Measurements from ENCODE around the gene SNX20. TPM values are rescaled to one million over a fixed set of nuclear protein-coding genes. Genes with fewer than 3 reads are reported as not detected.
A peak's percentile ranks its signal among the peaks of the same experiment; 100 is the strongest.

SNX20 gene
- total RNA-seq, 2 donors from 2014 or later: 53.9 to 96.9 TPM

DNA sequence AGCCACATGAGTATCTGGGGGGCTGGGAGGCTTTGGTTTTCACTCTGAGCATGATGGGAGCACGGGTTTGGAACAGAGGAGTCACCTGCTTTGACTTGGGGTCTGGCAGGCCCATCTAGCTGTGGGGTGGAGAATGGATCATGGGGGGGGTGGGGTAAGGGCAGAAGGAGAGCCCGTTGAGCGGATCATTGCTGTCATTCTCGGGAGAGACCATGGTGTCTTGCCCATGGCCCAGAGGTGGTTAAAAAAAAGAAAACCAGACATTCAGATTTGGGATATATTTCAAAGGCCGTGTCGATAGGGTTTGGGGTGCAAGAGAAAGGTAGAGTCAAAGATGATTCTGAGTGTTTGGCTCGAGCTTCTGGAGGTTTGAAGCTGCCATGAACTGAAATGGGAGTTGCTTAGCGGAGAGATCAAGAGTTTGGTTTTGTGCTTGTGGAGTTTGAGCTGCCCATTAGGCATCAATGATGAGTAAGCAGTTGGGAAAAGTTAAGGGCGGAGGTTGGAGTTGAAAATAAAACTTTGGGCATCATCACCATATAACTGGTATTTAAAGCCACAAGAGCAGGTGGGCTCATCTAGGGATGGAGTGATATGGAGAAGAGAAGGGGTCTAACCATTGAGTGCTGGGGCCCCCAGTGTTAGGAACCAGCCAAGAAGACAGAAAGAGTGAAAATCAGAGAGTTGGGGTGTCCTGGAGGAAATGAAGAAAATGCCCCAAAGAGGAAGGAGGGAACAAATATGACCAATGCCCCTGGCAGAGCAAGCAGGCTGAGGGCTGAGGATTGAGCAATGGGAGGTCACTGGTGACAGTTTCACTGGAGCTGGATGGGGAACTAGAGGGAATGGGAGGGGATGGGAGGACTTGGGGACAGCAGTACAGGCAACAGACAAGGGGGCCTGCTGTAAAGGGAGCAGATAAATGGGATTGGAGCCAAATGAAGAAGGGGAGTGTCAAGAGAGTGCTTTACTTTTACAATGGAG lies 14.2 kb upstream of the SNX20 start:
- no peaks in the 10 kb centered on the region for H3K27me3 Mint-ChIP-seq
- H3K4me3 Mint-ChIP-seq: peak overlapping the region; percentile 95
- H3K4me1 Mint-ChIP-seq: peaks cover 69% of the 10 kb centered on the region
- ATAC-seq (replicated peaks): no peak
- H3K27ac Mint-ChIP-seq: peak overlapping the region; percentile 98
- peaks cover 63% of the 10 kb centered on the region for H3K36me3 Mint-ChIP-seq (ENCODE audit: low read depth)
- H3K9me3 Mint-ChIP-seq: no peaks in the 10 kb centered on the region

DNA sequence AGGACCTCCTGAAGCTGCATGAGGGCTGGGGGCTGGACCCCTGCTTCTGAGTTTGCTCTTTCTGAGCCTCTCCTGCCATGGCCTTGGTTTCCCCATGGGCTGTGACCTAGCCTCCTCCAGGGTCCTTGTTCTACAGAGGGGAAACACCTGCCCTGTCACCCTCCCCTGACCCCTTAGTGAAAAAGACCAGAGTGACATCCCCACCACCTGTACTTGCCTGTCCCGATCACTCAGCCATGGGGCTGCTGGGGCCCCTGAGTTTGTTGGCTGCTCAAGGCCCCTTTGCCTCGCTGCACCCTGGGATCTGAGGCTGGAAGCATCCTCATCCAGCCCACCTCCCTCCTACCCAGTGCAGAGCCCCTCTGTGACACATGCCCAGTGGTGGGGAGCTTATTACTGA lies 13.1 kb upstream of the SNX20 start:
- H3K27me3 Mint-ChIP-seq: no peaks in the 10 kb centered on the region
- H3K9me3 Mint-ChIP-seq: no peaks in the 10 kb centered on the region
- peak overlapping the region; percentile 95 for H3K4me3 Mint-ChIP-seq
- H3K4me1 Mint-ChIP-seq: peaks cover 61% of the 10 kb centered on the region
- peaks cover 52% of the 10 kb centered on the region for H3K36me3 Mint-ChIP-seq (ENCODE audit: low read depth)
- H3K27ac Mint-ChIP-seq: peak overlapping the region; percentile 98
- no peak for ATAC-seq (replicated peaks)

DNA sequence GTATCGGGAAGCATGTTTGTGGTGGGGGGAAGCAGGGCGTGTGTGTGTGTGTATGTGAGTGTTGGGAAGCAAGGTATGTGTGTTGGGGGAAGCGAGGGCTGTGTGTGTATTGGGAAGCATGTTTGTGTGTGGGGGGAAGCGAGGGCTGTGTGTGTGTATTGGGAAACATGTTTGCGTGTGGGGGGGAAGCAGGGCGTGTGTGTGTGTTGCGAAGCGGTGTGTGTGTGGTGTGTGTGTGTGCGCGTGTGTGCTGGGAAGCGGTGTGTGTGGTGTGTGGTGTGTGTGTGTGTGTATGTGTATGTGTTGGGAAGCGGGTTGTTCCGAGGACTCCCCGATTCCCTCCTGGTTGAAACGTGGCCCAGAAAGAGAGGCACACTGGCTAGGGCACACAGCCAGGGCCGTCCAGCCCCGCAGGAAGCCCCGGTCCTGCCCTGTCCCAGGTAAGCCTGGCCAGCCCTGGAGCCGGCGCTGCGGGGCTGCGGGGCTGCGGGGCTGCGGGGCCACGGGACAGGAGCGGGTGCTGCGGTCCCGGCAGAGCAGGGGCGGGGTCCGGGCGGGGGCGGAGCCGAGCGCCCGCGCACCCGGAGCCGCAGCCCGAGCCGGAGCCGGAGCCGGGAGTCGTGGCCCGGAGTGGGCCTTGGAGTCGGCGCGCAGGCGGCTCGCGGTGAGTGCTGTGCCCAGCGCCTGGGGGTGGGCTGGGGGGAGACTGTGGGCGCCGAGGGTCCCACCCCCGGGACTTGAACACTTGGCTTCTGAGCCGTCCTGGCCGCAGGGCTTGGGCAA lies 12.1 kb upstream of the SNX20 start, which contains the start of gene NOD2:
TSS of gene NOD2 (plus strand) at position 608 of the 783 bp plus-strand sequence. CDS start 5,890 bp downstream, outside the sequence.
- Mint-ChIP-seq H3K4me1 (peaks cover 64% of the 10 kb centered on the region), H3K27me3 (no peaks in the 10 kb centered on the region), H3K27ac (peak within 1 kb of the TSS; percentile 98), H3K4me3 (peak within 1 kb of the TSS; percentile 95), H3K36me3 (ENCODE audit: low read depth) (peaks cover 42% of the 10 kb centered on the region), H3K9me3 (no peaks in the 10 kb centered on the region)
- ATAC-seq (replicated peaks): peak; percentile 1

DNA sequence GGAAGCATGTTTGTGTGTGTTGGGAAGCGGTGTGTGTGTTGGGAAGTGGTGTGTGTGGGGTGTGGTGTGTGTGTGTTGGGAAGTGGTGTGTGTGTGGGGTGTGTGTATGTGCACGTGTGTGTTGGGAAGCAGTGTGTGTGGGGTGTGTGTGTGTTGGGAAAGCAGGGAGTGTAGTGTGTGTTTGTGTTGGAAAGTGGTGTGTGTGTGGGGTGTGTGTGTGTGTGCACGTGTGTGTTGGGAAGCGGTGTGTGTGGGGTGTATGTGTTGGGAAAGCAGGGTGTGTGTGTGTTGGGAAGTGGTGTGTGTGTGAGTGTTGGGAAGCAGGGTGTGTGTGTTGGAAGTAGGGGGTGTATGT lies 11.5 kb upstream of the SNX20 start:
- peak overlapping the region; percentile 68 for H3K27ac Mint-ChIP-seq
- H3K9me3 Mint-ChIP-seq: no peaks in the 10 kb centered on the region
- peak overlapping the region; percentile 64 for H3K4me3 Mint-ChIP-seq
- H3K27me3 Mint-ChIP-seq: no peaks in the 10 kb centered on the region
- H3K36me3 Mint-ChIP-seq (ENCODE audit: low read depth): peaks cover 36% of the 10 kb centered on the region
- H3K4me1 Mint-ChIP-seq: peaks cover 58% of the 10 kb centered on the region
- no peak for ATAC-seq (replicated peaks)

DNA sequence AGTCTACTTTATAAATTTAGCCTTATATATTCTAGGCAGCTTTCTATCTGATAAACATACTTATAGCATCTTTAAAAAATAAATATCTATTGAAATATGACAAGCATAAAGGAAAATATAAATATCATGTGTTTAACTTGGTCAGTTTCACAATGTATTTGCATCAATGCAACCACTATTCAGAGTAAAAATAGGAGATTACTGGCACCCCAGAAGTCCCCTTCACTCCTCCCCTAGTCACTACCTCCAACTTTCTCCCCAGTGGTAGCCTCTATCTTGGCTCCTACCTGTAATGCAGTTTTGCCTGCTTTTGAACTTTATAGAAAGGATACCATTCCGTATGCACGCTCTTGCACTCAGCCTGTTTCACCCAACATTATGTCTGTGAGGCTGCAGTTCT lies 9.1 kb upstream of the SNX20 start:
- H3K4me1 Mint-ChIP-seq: peaks cover 51% of the 10 kb centered on the region
- no peak for ATAC-seq (replicated peaks)
- peaks cover 13% of the 10 kb centered on the region for H3K36me3 Mint-ChIP-seq (ENCODE audit: low read depth)
- no peak overlapping the region for H3K4me3 Mint-ChIP-seq
- no peaks in the 10 kb centered on the region for H3K9me3 Mint-ChIP-seq
- no peak overlapping the region for H3K27ac Mint-ChIP-seq
- no peaks in the 10 kb centered on the region for H3K27me3 Mint-ChIP-seq

DNA sequence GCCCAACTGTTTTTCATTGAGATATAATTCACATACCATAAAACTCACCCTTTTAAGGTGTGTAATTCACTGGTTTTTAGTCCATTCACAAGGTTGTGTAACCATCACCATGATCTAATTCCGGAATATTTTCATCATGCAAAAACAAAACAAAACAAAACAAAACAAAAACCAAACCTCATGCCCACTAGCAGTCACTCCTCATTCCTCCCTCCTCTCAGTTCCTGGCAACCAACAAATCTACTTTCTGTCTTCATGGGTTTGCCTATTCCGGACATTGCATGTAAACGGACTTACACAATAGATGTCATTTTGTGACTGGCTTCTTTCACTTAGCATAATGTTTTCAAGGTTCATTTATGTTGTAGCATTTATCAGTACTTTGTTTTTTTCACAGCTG lies 7.8 kb upstream of the SNX20 start:
- Mint-ChIP-seq H3K4me1 (peaks cover 49% of the 10 kb centered on the region), H3K9me3 (no peaks in the 10 kb centered on the region), H3K27ac (no peak overlapping the region), H3K4me3 (no peak overlapping the region), H3K27me3 (no peaks in the 10 kb centered on the region), H3K36me3 (ENCODE audit: low read depth) (no peaks in the 10 kb centered on the region)
- ATAC-seq (replicated peaks): no peak

DNA sequence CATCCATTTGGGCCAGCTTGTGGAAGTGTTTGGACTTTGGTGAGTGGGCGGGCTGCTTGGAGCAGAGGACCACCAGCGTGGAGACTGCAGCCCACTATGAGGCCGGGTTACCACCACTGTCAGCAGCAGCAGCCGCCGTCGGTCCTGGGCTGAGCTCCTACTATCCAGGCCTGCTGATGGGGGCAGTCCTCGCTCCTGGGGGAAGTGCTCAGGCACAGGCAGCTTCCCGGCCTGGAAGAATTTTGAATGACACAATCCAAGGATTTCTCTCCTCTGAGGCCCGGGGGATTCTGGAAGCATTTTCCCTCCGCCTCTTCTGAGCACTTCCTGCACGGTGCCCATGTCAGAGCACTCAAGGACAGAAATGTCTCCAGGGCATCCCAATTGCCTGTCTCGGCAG lies 7.0 kb upstream of the SNX20 start:
- no peaks in the 10 kb centered on the region for H3K9me3 Mint-ChIP-seq
- no peak overlapping the region for H3K27ac Mint-ChIP-seq
- no peak for ATAC-seq (replicated peaks)
- no peaks in the 10 kb centered on the region for H3K36me3 Mint-ChIP-seq (ENCODE audit: low read depth)
- H3K4me1 Mint-ChIP-seq: peaks cover 56% of the 10 kb centered on the region
- H3K4me3 Mint-ChIP-seq: no peak overlapping the region
- H3K27me3 Mint-ChIP-seq: no peaks in the 10 kb centered on the region

DNA sequence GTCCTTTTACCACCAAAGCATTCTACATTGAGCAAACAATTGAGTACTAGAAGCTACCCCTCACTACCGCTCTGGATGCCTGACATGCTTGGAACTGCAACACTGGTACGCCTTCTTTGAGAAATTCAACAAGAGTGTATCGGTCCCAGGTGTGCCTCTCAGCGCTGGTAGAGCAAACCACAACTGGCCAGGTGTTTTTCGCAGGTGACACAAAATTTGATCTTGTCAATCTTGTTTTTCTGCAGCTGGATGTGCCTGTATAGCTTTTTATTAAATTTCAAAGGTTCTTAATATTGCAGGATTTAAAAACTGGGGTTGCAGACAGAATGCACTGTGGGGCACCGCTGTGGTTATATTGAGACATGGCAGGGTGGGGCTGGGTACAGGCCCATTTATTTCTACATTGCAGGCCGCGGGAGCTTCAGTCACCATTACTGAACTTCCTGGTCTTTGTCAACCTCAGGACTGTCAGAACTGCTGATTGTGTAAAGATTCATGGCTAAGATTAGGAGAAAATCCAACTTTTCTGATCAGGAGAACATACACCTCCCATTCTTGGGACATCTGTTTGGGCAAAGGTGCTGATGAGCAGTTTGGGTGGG lies 4.5 kb upstream of the SNX20 start:
- H3K4me1 Mint-ChIP-seq: peaks cover 47% of the 10 kb centered on the region
- H3K4me3 Mint-ChIP-seq: peak overlapping the region; percentile 77
- no peak for ATAC-seq (replicated peaks)

DNA sequence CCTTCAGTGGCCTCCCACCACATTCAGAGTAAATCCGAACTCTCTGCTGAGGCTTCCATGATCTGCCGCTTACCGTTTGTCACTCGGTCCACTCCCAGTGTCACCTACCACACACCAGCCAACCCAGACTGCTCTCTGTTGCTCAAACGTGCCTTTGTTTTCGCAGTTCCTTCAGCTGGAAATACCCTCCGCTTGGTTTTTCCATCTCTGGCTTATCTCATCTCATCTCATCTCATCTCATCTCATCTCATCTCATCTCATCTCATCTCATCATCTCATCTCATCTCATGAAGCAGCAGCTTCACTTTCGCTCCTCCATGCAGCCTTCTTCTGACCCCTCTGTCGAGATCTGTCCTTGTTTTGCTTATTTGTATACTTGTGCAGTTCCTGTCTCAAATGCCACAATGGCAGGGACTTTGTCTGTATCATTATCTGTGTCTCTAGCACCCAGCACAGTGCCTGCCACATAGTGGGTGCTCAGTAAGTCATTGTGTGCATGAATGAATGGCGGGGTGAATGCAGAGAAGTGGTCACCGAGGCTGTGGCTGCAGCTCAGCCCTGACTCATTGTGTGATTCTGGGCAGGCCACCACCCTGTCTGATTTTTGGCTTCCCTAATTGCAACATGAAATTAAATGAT lies 3.8 kb upstream of the SNX20 start:
- peak overlapping the region; percentile 86 for H3K27ac Mint-ChIP-seq
- ATAC-seq (replicated peaks): peak; percentile 72
- no peaks in the 10 kb centered on the region for H3K9me3 Mint-ChIP-seq
- peaks cover 45% of the 10 kb centered on the region for H3K4me1 Mint-ChIP-seq
- H3K27me3 Mint-ChIP-seq: no peaks in the 10 kb centered on the region
- peak overlapping the region; percentile 77 for H3K4me3 Mint-ChIP-seq
- peaks cover 12% of the 10 kb centered on the region for H3K36me3 Mint-ChIP-seq (ENCODE audit: low read depth)

More for the DNA sequence above, 4.5 kb upstream of the SNX20 start:
- Mint-ChIP-seq H3K27me3 (no peaks in the 10 kb centered on the region), H3K27ac (peak overlapping the region; percentile 86), H3K36me3 (ENCODE audit: low read depth) (peaks cover 6% of the 10 kb centered on the region), H3K9me3 (no peaks in the 10 kb centered on the region)

DNA sequence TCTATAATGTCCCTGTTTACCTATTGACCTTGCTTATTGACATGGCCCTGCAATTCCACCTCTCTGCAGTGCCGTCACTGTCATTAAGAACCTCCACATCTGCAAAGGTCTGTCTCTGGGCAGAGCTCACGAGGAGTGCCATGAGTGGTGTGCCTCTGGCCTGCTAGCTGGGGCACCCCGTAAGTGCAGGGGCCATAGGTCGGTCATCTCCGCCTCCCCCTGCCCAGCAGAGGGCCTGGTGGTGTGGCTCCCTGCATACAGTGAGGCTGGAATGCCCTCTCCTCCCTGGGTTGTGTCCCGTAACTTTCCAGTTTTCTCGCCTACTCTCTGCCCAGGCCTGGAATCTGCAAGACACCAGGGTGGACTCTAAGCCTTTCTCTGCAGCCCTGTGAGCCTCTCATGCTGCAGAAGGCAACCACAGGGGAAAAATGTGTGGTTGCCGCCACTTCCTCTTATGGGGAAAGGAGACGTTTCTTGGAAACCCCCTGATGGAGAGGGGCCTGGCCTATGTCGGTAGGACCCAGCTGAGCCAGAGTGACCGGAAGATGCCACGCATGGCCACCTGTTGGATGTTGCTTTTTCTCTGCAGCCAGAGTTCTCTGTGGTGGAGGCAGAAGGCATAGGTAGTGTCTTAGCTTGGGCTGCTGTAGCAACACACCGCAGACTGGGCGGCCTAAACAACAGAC lies 2.7 kb upstream of the SNX20 start:
- Mint-ChIP-seq H3K27ac (peak overlapping the region; percentile 86), H3K4me3 (peak overlapping the region; percentile 77), H3K4me1 (peaks cover 39% of the 10 kb centered on the region), H3K9me3 (no peaks in the 10 kb centered on the region), H3K27me3 (no peaks in the 10 kb centered on the region), H3K36me3 (ENCODE audit: low read depth) (peaks cover 23% of the 10 kb centered on the region)
- peak; percentile 42 for ATAC-seq (replicated peaks)

DNA sequence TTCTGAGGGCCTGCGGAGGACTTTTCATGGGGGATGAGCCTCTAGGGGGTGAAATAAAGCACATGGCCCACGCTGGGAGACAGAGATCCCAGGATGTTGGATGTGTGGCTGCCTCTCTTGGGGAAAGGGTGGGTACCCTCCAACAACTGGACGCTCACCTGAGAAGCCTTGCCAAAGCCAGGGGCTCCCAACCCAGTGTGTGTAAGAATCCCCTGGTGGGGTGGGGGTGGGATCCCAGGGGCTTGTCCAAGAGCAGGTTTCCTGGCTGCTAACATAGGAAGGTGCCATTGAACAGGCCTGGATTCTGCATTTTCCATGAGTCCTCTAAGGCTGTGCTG lies 587 bp downstream of the SNX20 start:
- no peaks in the 10 kb centered on the region for H3K27me3 Mint-ChIP-seq

DNA sequence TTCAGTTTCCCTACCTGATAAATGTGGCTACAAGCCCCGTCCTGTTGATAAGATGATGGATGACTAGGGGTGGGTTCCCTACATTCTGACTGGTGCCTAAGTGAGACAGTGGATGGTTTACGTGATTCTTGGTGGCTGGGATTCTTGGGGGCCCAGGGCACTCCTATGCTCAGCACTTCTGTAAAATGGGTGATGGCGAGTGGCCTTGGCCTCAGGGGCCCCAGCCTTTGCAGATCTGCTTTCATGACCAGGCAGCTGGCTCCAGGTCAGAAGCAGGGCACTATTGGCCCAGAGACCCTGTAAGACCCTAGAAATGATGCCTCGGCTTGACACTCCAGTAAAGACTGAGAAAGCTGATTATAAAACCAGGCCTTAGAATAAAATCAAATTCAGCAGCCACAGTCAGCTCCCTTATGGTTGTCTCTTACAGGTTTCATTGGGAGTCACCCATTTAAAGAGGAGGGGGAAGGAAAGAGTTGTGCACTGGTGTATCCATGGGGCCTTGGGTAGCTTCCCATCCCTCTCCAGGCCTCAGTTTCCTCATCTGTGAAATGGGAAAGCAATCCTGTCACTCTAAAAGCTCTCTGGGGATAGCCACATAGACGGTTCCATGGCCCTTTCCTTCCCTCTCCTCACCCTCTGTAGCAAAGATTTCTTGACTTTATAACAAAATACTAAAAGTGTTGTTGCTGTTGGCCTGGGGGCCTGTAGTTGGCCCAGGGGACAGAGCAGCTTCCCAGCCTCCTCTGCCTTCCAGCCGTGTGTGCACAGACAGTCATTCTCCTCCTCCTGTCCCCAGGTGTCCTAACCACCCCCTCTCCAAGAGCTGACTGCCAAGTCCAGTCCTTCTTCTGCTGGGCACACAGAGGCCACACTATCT lies 1.2 kb downstream of the SNX20 start:
- peak overlapping the region; percentile 90 for H3K27ac Mint-ChIP-seq
- H3K36me3 Mint-ChIP-seq (ENCODE audit: low read depth): peaks cover 62% of the 10 kb centered on the region
- peak overlapping the region; percentile 88 for H3K4me3 Mint-ChIP-seq
- no peak for ATAC-seq (replicated peaks)
- no peaks in the 10 kb centered on the region for H3K27me3 Mint-ChIP-seq
- H3K4me1 Mint-ChIP-seq: peaks cover 49% of the 10 kb centered on the region
- no peaks in the 10 kb centered on the region for H3K9me3 Mint-ChIP-seq

More for the DNA sequence above, 587 bp downstream of the SNX20 start:
- no peaks in the 10 kb centered on the region for H3K9me3 Mint-ChIP-seq
- ATAC-seq (replicated peaks): no peak
- peaks cover 51% of the 10 kb centered on the region for H3K4me1 Mint-ChIP-seq
- H3K36me3 Mint-ChIP-seq (ENCODE audit: low read depth): peaks cover 56% of the 10 kb centered on the region
- H3K4me3 Mint-ChIP-seq: peak overlapping the region; percentile 88
- H3K27ac Mint-ChIP-seq: peak overlapping the region; percentile 90

DNA sequence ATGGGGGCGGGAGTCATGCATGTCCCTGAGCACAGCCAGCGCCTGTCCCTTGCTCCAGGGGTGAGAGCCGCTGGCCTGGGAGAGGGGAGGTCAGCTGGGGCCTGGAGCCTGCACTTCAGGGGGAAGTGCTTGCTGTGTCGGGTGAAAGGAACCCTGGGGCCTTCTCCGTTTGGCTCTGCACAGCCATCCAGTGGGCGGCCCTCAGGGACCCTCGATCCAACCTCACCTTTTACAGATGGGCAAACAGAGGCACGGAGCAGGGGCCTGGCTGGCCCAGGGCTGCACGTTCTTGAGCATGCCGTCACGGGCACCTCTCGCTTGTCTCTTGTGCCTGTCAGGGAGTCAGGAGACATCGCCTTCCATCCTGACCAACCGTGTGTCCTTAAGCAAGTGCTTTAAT lies 1.8 kb downstream of the SNX20 start:
- peaks cover 69% of the 10 kb centered on the region for H3K36me3 Mint-ChIP-seq (ENCODE audit: low read depth)
- peaks cover 46% of the 10 kb centered on the region for H3K4me1 Mint-ChIP-seq
- H3K9me3 Mint-ChIP-seq: no peaks in the 10 kb centered on the region
- H3K27me3 Mint-ChIP-seq: no peaks in the 10 kb centered on the region
- H3K4me3 Mint-ChIP-seq: peak overlapping the region; percentile 88
- ATAC-seq (replicated peaks): no peak
- H3K27ac Mint-ChIP-seq: peak overlapping the region; percentile 90

Measured in activated T-helper 17 cell treated with anti-CD3 and anti-CD28 coated beads, Interleukin-2, amount 50 U/mL, for 72 hours (primary cell).